Adrenal gland (tissue), 5 donors: Measurements from ENCODE around the gene SIRPA.

Experiments
- POLR2A ChIP-seq, 2 donors: fragments of 450-650 bp; IDR thresholded peaks; one replicate each; pipeline ENCODE4 v1.6.1; 2017; ENCODE audit warnings: antibody characterized with exemption in 2 of 2, mild to moderate bottlenecking in 2 of 2, moderate library complexity in 1 of 2
- TF ChIP-seq, protein P1 (sequence below), 6 experiments: fragments of 450-650 bp in 4 of 6; fragments of 200-600 bp in 2 of 6; sonication (generic) in 1 of 6; IDR thresholded peaks; 1 replicate in 5 of 6; 2 replicates in 1 of 6; pipeline versions ENCODE4 v1.5.1 to v1.8.0; 2016 to 2021; ENCODE audit warnings: antibody characterized with exemption in 6 of 6, mild to moderate bottlenecking in 2 of 6, moderate library complexity in 1 of 6
- donor health status: DM: no; HTN: no; CAD: no.

DNA sequence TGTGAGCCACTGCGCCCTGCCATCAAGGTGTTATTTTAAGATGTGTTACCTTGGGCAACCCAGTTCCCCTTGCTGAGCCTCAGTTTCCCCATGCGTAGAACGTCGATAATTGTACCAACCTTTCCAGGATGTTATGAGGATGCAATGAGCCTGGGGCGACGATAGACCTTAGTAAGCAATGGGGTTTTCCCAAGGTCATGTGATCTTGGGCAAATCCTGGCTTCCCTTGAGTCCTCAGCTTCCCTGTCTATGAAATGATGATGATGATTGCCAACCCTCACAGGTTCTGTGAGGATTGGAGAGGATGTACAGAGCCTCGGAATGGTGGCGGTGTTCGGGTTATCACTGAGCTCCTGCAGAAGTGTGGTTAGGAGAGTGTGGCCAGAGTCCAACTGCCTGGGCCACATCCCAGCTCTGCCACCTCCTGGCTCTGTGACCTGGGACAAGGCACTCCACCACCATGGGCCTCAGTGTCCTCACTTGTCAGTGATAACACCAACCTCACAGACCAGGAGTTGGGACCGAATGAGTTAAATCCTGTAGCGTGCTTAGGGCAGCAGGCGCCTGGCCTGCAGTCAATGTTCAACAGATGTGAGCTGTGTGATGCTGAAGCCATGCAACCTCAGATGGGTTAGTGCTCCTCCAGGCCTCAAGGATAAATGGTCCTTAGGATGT is 23.4 kb downstream of the SIRPA start:
- TF ChIP-seq, protein P1, sequence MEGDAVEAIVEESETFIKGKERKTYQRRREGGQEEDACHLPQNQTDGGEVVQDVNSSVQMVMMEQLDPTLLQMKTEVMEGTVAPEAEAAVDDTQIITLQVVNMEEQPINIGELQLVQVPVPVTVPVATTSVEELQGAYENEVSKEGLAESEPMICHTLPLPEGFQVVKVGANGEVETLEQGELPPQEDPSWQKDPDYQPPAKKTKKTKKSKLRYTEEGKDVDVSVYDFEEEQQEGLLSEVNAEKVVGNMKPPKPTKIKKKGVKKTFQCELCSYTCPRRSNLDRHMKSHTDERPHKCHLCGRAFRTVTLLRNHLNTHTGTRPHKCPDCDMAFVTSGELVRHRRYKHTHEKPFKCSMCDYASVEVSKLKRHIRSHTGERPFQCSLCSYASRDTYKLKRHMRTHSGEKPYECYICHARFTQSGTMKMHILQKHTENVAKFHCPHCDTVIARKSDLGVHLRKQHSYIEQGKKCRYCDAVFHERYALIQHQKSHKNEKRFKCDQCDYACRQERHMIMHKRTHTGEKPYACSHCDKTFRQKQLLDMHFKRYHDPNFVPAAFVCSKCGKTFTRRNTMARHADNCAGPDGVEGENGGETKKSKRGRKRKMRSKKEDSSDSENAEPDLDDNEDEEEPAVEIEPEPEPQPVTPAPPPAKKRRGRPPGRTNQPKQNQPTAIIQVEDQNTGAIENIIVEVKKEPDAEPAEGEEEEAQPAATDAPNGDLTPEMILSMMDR (IDR thresholded peaks at IDR 0.05), result no peak
- TF ChIP-seq POLR2A (IDR thresholded peaks at IDR 0.05), result no peak
